GM12872 (cell line): ENCODE results near the gene HNMT.

ENCODE experiments used
- CTCF ChIP-seq: IDR thresholded peaks from 3 replicates; pipeline ENCODE4 v1.5.1; 2011; ENCODE audit warnings: low read depth, mild to moderate bottlenecking, low read length, moderate library complexity; ENCODE audit not compliant: insufficient read depth

The HNMT gene

DNA sequence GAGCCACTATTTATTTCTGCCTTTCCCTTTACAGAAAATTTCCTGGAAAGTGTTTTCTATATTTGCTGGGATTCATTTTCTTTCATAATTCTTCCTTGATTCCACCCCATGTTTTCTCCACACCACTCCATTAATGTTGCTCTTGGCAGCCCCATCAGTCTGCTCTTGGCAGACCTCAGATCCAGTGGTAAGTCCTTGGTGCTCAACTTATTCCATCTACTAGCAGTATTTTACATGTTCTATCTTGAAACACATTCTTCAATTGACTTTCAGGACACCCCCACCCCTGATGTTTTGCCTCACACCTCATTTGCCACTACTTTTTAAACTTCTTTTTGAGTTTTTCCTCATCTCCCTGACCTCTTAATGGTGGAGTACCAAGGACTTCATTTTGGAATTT lies 65.0 kb downstream of the HNMT start:
- no peak for TF ChIP-seq CTCF

- no peak for TF ChIP-seq CTCF
These were observed 66.2 kb downstream of the HNMT start for GRCh38 chr2:138030459-138030858.

DNA sequence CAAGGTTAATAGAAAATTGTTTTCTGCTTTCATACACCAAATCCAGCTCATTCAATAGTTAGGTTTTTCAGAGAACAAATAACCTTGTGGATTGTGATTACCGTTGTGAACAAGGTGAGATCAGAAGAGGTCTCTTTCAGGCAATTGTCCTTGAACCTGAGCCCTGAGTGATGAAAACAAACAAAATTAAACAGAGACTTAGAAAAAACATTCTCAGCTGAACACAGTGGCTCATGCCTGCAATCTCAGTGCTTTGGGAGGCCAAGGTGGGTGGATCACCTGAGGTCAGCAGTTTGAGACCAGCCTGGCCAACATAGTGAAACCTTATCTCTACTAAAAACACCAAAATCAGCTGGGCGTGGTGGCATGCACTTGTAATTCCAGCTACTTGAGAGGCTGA lies 68.1 kb downstream of the HNMT start:
- no peak for TF ChIP-seq CTCF

GRCh38 chr2:138034536-138034935 lies 70.3 kb downstream of the HNMT start:
- no peak for TF ChIP-seq CTCF

DNA sequence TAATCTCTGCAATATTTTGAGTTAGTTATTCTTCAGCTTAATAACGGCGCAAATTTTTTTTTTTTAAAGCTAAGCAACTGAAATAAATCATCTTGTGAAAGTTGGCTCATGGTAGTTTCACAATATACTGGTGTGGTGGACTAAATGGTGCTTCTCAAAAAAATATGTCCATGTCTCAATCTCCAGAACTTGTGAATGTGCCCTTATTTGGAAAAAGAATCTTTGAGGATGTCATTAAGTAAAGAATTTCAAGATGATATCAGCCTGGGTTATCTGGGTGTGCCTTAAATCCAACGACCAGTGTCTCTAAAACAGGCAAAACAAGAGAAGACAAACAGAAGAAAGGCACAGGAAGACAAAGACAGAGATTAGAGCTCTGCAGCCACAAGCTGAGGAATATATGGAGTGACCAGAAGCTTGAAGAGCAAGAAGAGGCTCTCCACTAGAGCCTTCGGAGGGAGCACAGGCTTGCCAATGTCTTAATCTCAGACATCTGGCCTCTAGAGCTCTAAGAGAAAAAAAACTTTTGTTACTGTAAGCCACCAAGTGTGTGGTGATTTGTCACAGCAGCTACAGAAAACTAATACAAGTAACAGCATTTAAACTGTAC lies 71.4 kb downstream of the HNMT start:
- no peak for TF ChIP-seq CTCF

GRCh38 chr2:138036522-138036921 lies 72.2 kb downstream of the HNMT start:
- no peak for TF ChIP-seq CTCF

DNA sequence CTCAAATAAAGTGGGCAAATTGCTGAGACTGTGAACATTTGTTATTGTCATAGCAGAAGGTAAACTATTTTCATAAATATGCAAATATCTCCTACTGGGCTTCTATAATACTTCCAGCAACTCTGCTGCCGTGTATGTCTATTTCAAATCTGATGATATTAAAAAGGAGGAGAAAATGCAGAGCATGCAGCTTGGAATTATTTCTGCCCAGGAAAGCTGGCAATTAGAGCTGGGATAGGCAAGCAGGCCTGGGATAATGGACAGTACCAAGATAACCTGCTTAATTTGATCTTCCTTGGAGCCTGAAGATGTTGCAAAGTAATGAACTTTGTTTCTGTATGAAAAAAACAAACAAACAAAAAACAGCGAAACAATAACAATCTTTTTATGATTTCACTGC lies 72.8 kb downstream of the HNMT start:
- no peak for TF ChIP-seq CTCF

DNA sequence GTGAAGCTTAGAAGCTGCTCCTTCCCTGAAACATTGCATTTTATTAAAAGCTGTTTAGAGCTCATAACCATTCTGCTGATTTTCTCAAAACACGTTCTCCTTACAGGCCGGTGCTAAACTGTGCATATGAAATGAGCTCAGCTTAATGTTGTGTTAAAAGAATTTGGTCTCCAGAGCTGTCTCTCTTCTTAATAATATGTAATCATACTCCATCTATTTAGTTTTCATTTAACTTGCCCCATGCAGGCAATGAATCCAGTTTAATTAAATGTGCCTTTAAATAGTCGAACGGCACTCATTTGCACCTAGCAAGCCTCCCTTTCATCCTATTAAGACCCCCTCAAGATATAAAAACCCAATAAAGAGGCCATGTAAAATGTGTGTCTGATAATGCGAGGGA lies 76.3 kb downstream of the HNMT start:
- TF ChIP-seq CTCF, result no peak
